Heart left ventricle (tissue), 16 donors: ENCODE data around the gene CAPN7. TPM values are rescaled to one million over a fixed set of nuclear protein-coding genes. Genes with fewer than 3 reads are reported as not detected.

Experiments
- ATAC-seq, 4 donors: fragments of 200-7000 bp; cut with Tn5 transposase; one replicate each; pipeline ENCODE4 v1.9.1; 2020 to 2022; ENCODE audit warnings: moderate library complexity in 4 of 4, mild to moderate bottlenecking in 3 of 4, moderate number of reproducible peaks in 1 of 4
- DNase-seq, 5 donors: peaks; one replicate each; pipeline ENCODE4 v3.0.0-alpha.2; 2020
- H3K27ac ChIP-seq, 12 donors: fragments of 200-600 bp; sonication (generic) in 4 of 12; one replicate each; pipeline versions ENCODE4 v1.5.0 to v1.8.0; 2016 to 2022; ENCODE audit warnings: mild to moderate bottlenecking in 2 of 12
- H3K27me3 ChIP-seq, 9 donors: fragments of 200-600 bp; sonication (generic) in 2 of 9; one replicate each; pipeline versions ENCODE4 v1.5.1 to v1.8.0; 2016 to 2022; ENCODE audit warnings: mild to moderate bottlenecking in 3 of 9
- H3K36me3 ChIP-seq, 9 donors: fragments of 200-600 bp; sonication (generic) in 2 of 9; one replicate each; pipeline versions ENCODE4 v1.5.0 to v1.8.0; 2018 to 2022; ENCODE audit warnings: mild to moderate bottlenecking in 2 of 9
- H3K4me1 ChIP-seq, 12 donors: fragments of 200-600 bp; sonication (generic) in 4 of 12; one replicate each; pipeline versions ENCODE4 v1.5.0 to v1.8.0; 2016 to 2022; ENCODE audit warnings: mild to moderate bottlenecking in 3 of 12
- H3K4me3 ChIP-seq, 12 donors: fragments of 200-600 bp; sonication (generic) in 4 of 12; one replicate each; pipeline versions ENCODE4 v1.5.0 to v1.8.0; 2017 to 2022; ENCODE audit warnings: mild to moderate bottlenecking in 9 of 12, moderate library complexity in 4 of 12
- H3K9me3 ChIP-seq, 12 donors: fragments of 200-600 bp; sonication (generic) in 4 of 12; one replicate each; pipeline versions ENCODE4 v1.5.0 to v1.8.0; 2016 to 2022; ENCODE audit warnings: mild to moderate bottlenecking in 1 of 12
- CTCF ChIP-seq, 12 donors: fragments of 200-600 bp; sonication (generic) in 4 of 12; IDR thresholded peaks; one replicate each; pipeline versions ENCODE4 v1.5.0 to v1.8.0; 2018 to 2022; ENCODE audit warnings: antibody characterized with exemption in 12 of 12, mild to moderate bottlenecking in 5 of 12
- POLR2A ChIP-seq, 2 donors: fragments of 450-650 bp; IDR thresholded peaks; one replicate each; pipeline ENCODE4 v1.6.1; 2017; ENCODE audit warnings: antibody characterized with exemption in 2 of 2, mild to moderate bottlenecking in 2 of 2, moderate library complexity in 2 of 2
- WGBS, 4 donors: extraction: QIAGEN DNeasy Blood & Tissue Kit in 2 of 4; methylation state at CpG; one replicate each; pipeline versions ENCODE4 v1.1.5 to v1.1.7; 2013 to 2018; 5-methylcytosine and 5-hydroxymethylcytosine counted together
- intact Hi-C, 10 donors: fragments of 100-400 bp; cut with DNase I; formaldehyde crosslinking; loops; one replicate each; pipeline versions ENCODE4 v1.11.1 to v1.14.2; 2022
- polyA plus RNA-seq, 2 donors: library from polyadenylated mRNA; stranded (reverse); fragments of 200-250 nt; gene quantifications; one replicate each; pipeline ENCODE4 v1.2.3, GENCODE V29; 2013
- total RNA-seq, 9 donors: library from RNA; depleted of rRNA in 2 of 9; stranded (reverse); fragments of >200 nt in 2 of 9; fragmentation: NEBNext Ultra II Directional in 3 of 9; extraction: Animal tissue kit (Norgen Biotek cat#: 25700) in 3 of 9; gene quantifications; one replicate each; pipeline versions ENCODE4 v1.1.0 to v1.2.4, GENCODE V29; 2016 to 2023
- donor health status: ischemic (EF 13 %, LVEDD 7.1; RV severe dilation, severe dysfunction).
- donor health status: healthy with polysubstance abuse.
- donor health status: DM: no; HTN: yes; CAD: no.
- donor health status: DM: no; HTN: no; CAD: no.
- donor health status: ischemic (EF 25% LVEDD 6.9; RV normal size, moderate dysfunction).
- donor health status: ischemic (EF 25% LVEDD 5.7; RV mildly dilated, moderate dysfunction).
- donor health status: healthy.
- donor health status: DM: yes; HTN: yes; CAD: no.
- donor health status: ischemic (EF 35%, LVEDD 5.7; RV mildly dilated, moderate dysfunction).
- donor health status: nonischemic (EF 11% LVEDD 7.7; RV severe dilation, severe dysfunction).
- donor health status: DM: yes; HTN: yes; CAD: no.
- donor health status: PGD.
- donor health status: ischemic (EF 29% LVEDD 5.4; RV normal size, mild dysfunction).
- donor health status: nonischemic (EF 23%, LVEDD 6.1; RV moderate dilation, normal function).

The CAPN7 gene
- total and polyA plus RNA-seq, 11 donors, result 9.1 to 38.2 (median 24.2) TPM

- peak in 3 of 5 donors; percentile 22 to 37 (median 36) for DNase-seq
- TF ChIP-seq POLR2A (IDR thresholded peaks at IDR 0.05) (no peak), CTCF (IDR thresholded peaks at IDR 0.05) (no peak)
- peak; percentile 45 to 73 (median 66) for ATAC-seq
Measured at GRCh38 chr3:15206662-15207576, 873 bp downstream of the CAPN7 start.

GRCh38 chr3:15207836-15208504, 1.9 kb downstream of the CAPN7 start:
- no peak for DNase-seq
- Histone ChIP-seq H3K9me3 (no peaks in the 10 kb centered on the region), H3K4me3 (peak overlapping the region in 9 of 12 donors; percentile 58 to 98 (median 84)), H3K4me1 (peaks cover 0 to 46% (median 27%) of the 10 kb centered on the region in 12 donors), H3K36me3 (peaks cover 0 to 45% (median 34%) of the 10 kb centered on the region in 9 donors), H3K27me3 (no peaks in the 10 kb centered on the region), H3K27ac (peak overlapping the region in 8 of 12 donors; percentile 13 to 98 (median 96))
- ATAC-seq, result no peak
- intact Hi-C loops, result loop anchor here in 8 of 10 donors (2.0 to 10.0 kb wide), 8 partner anchors 91 to 347 kb away; no protein-coding TSS in a partner anchor
- WGBS, 4 donors, result 58 to 72% (median 67%) methylated on average over 5 of the region's 5 CpGs
- TF ChIP-seq CTCF (IDR thresholded peaks at IDR 0.05), result no peak

More at GRCh38 chr3:15206662-15207576, 873 bp downstream of the CAPN7 start:
- Histone ChIP-seq H3K36me3 (peaks cover 0 to 34% (median 24%) of the 10 kb centered on the region in 9 donors), H3K9me3 (no peaks in the 10 kb centered on the region), H3K27ac (peak overlapping the region; percentile 90 to 98 (median 96)), H3K4me1 (peaks cover 0 to 46% (median 27%) of the 10 kb centered on the region in 12 donors), H3K4me3 (peak overlapping the region; percentile 58 to 98 (median 84)), H3K27me3 (no peaks in the 10 kb centered on the region)
- WGBS, 4 donors, result 3 to 5% (median 4%) methylated on average over 18 to 30 of the region's 30 CpGs
- intact Hi-C loops, result loop anchor here in 8 of 10 donors (2.0 to 10.0 kb wide), 8 partner anchors 90 to 348 kb away; no protein-coding TSS in a partner anchor

GRCh38 chr3:15211937-15212336, 5.9 kb downstream of the CAPN7 start:
- H3K27ac ChIP-seq, result no peak overlapping the region
- no peak for ATAC-seq
- H3K4me1 ChIP-seq, result peaks cover 0 to 46% (median 29%) of the 10 kb centered on the region in 12 donors
- no peaks in the 10 kb centered on the region for H3K9me3 ChIP-seq
- no peak overlapping the region for H3K4me3 ChIP-seq
- no peak for TF ChIP-seq POLR2A (IDR thresholded peaks at IDR 0.05)
- TF ChIP-seq CTCF (IDR thresholded peaks at IDR 0.05), result no peak
- no peaks in the 10 kb centered on the region for H3K27me3 ChIP-seq
- DNase-seq, result no peak
- intact Hi-C loops, result no loop called here
- H3K36me3 ChIP-seq, result peaks cover 0 to 84% (median 59%) of the 10 kb centered on the region in 9 donors

GRCh38 chr3:15214758-15215157, 8.7 kb downstream of the CAPN7 start:
- intact Hi-C loops, result loop anchor here in 1 of 10 donors (5.0 kb wide), 1 partner anchor 43 kb away; no protein-coding TSS in a partner anchor

More at GRCh38 chr3:15214758-15215157, 8.7 kb downstream of the CAPN7 start:
- 81 to 95% (median 89%) methylated on average over 1 of the region's 1 CpG for WGBS, 4 donors
- Histone ChIP-seq H3K36me3 (peaks cover 0 to 99% (median 80%) of the 10 kb centered on the region in 9 donors), H3K27ac (no peak overlapping the region), H3K27me3 (no peaks in the 10 kb centered on the region), H3K4me3 (no peak overlapping the region), H3K9me3 (no peaks in the 10 kb centered on the region), H3K4me1 (peaks cover 0 to 41% (median 19%) of the 10 kb centered on the region in 12 donors)
- DNase-seq, result no peak
- no peak for TF ChIP-seq CTCF (IDR thresholded peaks at IDR 0.05)
- no peak for TF ChIP-seq POLR2A (IDR thresholded peaks at IDR 0.05)
- ATAC-seq, result no peak
